Transverse colon (tissue), 4 donors: Measurements from ENCODE around the gene SRMS. TPM values are rescaled to one million over a fixed set of nuclear protein-coding genes. Genes with fewer than 3 reads are reported as not detected.

Source experiments
- DNase-seq: peaks from one replicate; pipeline ENCODE4 v3.0.0-alpha.2; 2019
- H3K27ac ChIP-seq, 4 donors: fragments of 200-600 bp; sonication (generic); 2 replicates each; pipeline ENCODE4 v1.5.1; 2016 to 2018; ENCODE audit warnings: inconsistent platforms in 4 of 4
- H3K27me3 ChIP-seq: fragments of 200-600 bp; sonication (generic); 2 replicates; pipeline ENCODE4 v1.5.1; 2017; ENCODE audit warnings: inconsistent platforms
- H3K36me3 ChIP-seq, 4 donors: fragments of 200-600 bp; sonication (generic); 2 replicates each; pipeline ENCODE4 v1.5.1; 2017 to 2019; ENCODE audit warnings: inconsistent platforms in 4 of 4
- H3K4me1 ChIP-seq, 4 donors: fragments of 200-600 bp; sonication (generic); 2 replicates each; pipeline ENCODE4 v1.5.1; 2017 to 2020; ENCODE audit warnings: inconsistent platforms in 4 of 4
- H3K4me3 ChIP-seq, 4 donors: fragments of 200-600 bp; sonication (generic); 1 replicate in 1 of 4; 2 replicates in 3 of 4; pipeline versions ENCODE4 v1.5.1 to v1.6.1; 2017 to 2019; ENCODE audit warnings: inconsistent platforms in 4 of 4
- H3K9me3 ChIP-seq, 2 donors: fragments of 200-600 bp; sonication (generic); 2 replicates each; pipeline ENCODE4 v1.5.1; 2017 to 2019; ENCODE audit warnings: inconsistent platforms in 2 of 2
- CTCF ChIP-seq, 5 experiments: fragments of 200-600 bp in 3 of 5; fragments of 450-650 bp in 2 of 5; sonication (generic) in 3 of 5; IDR thresholded peaks; 1 replicate in 2 of 5; 2 replicates in 3 of 5; pipeline ENCODE4 v1.5.1; 2016 to 2017; ENCODE audit warnings: antibody characterized with exemption in 5 of 5, inconsistent platforms in 3 of 5, mild to moderate bottlenecking in 2 of 5, moderate library complexity in 1 of 5
- EP300 ChIP-seq: sonication (generic); formaldehyde crosslinking; IDR thresholded peaks from one replicate; pipeline ENCODE4 v1.6.1; 2017; ENCODE audit warnings: antibody characterized with exemption, low read depth
- POLR2A ChIP-seq: fragments of 450-650 bp; IDR thresholded peaks from one replicate; pipeline ENCODE4 v1.6.1; 2016; ENCODE audit warnings: antibody characterized with exemption, mild to moderate bottlenecking, moderate library complexity
- POLR2AphosphoS5 ChIP-seq, 3 donors: sonication (generic); formaldehyde crosslinking; IDR thresholded peaks; one replicate each; pipeline ENCODE4 v1.6.1; 2016; ENCODE audit warnings: antibody characterized with exemption in 3 of 3
- WGBS, 2 donors: methylation state at CpG; one replicate each; pipeline ENCODE4 v1.1.5; 2018; ENCODE audit warnings: low coverage in 1 of 2; 5-methylcytosine and 5-hydroxymethylcytosine counted together
- in situ Hi-C, 4 donors: fragments of 200-750 bp; cut with MboI; loops; one replicate each; pipeline versions ENCODE4 v1.15.0 to v1.15.1; 2017; ENCODE audit warnings: low sequenced_read_pairs in 3 of 4, low pct_ligation_motif_present in 1 of 4, low pct_unique_long_range_greater_than_20kb in 1 of 4
- intact Hi-C: fragments of 100-400 bp; cut with DNase I; formaldehyde crosslinking; loops from one replicate; pipeline ENCODE4 v1.15.1; 2023; ENCODE audit warnings: low total_unique reads
- total RNA-seq, 4 donors: library from RNA; depleted of rRNA; stranded (reverse); fragments of >200 nt; gene quantifications; one replicate each; pipeline ENCODE4 v1.1.0, GENCODE V29; 2016

Gene SRMS
- total RNA-seq, 4 donors from 2014 or later = 0.79 TPM; not detected in 3

- in situ Hi-C loops = no loop called here
Measured at GRCh38 chr20:63568986-63569949, 21.7 kb upstream of the SRMS start.

GRCh38 chr20:63568170-63568981 is 20.8 kb upstream of the SRMS start:
- H3K36me3 ChIP-seq = no peaks in the 10 kb centered on the region

More at GRCh38 chr20:63568986-63569949, 21.7 kb upstream of the SRMS start:
- 85% methylated on average over 41 of the region's 46 CpGs; no CpG with 5 or more reads in 1 of the 2 donors for WGBS, 2 donors
- no peak for TF ChIP-seq EP300
- TF ChIP-seq POLR2A = no peak
- TF ChIP-seq POLR2AphosphoS5 (IDR thresholded peaks at IDR 0.05) = no peak
- H3K36me3 ChIP-seq = no peaks in the 10 kb centered on the region
- intact Hi-C loops = no loop called here
- H3K9me3 ChIP-seq = no peaks in the 10 kb centered on the region
- peak; percentile 42 for DNase-seq
- no peak overlapping the region for H3K4me3 ChIP-seq
- no peaks in the 10 kb centered on the region for H3K27me3 ChIP-seq
- H3K27ac ChIP-seq = peak overlapping the region in 2 of 4 donors; percentile 41 to 72
- peaks cover 6 to 16% (median 12%) of the 10 kb centered on the region in 4 donors for H3K4me1 ChIP-seq

GRCh38 chr20:63567386-63568169 is 20.0 kb upstream of the SRMS start:
- Histone ChIP-seq H3K4me1 (peaks cover 0 to 4% (median 0%) of the 10 kb centered on the region in 4 donors), H3K27me3 (no peaks in the 10 kb centered on the region), H3K27ac (peak overlapping the region; percentile 14 to 72 (median 33)), H3K4me3 (no peak overlapping the region), H3K9me3 (no peaks in the 10 kb centered on the region), H3K36me3 (peaks cover 0 to under 1% (median 0%) of the 10 kb centered on the region in 4 donors)
- TF ChIP-seq EP300 = no peak
- TF ChIP-seq POLR2AphosphoS5 (IDR thresholded peaks at IDR 0.05) = no peak
- TF ChIP-seq CTCF (IDR thresholded peaks at IDR 0.05) = no peak
- TF ChIP-seq POLR2A = no peak
- peak; percentile 75 for DNase-seq
- in situ Hi-C loops (no loop called here), intact Hi-C loops (no loop called here)
- WGBS, 2 donors = 61% methylated on average over 29 of the region's 37 CpGs; no CpG with 5 or more reads in 1 of the 2 donors

More at GRCh38 chr20:63568170-63568981, 20.8 kb upstream of the SRMS start:
- H3K27me3 ChIP-seq = no peaks in the 10 kb centered on the region
- H3K9me3 ChIP-seq = no peaks in the 10 kb centered on the region
- H3K27ac ChIP-seq = peak overlapping the region; percentile 14 to 72 (median 33)
- no peak overlapping the region for H3K4me3 ChIP-seq
- DNase-seq = no peak
- no peak for TF ChIP-seq EP300
- no peak for TF ChIP-seq CTCF (IDR thresholded peaks at IDR 0.05)
- TF ChIP-seq POLR2AphosphoS5 (IDR thresholded peaks at IDR 0.05) = no peak
- no peak for TF ChIP-seq POLR2A
- intact Hi-C loops (no loop called here), in situ Hi-C loops (no loop called here)
- WGBS, 2 donors = 67% methylated on average over 37 of the region's 43 CpGs; no CpG with 5 or more reads in 1 of the 2 donors
- peaks cover 3 to 12% (median 7%) of the 10 kb centered on the region in 4 donors for H3K4me1 ChIP-seq

GRCh38 chr20:63567136-63567385 is 19.5 kb upstream of the SRMS start:
- no peak for DNase-seq

More at GRCh38 chr20:63567136-63567385, 19.5 kb upstream of the SRMS start:
- intact Hi-C loops (no loop called here), in situ Hi-C loops (no loop called here)
- no peak overlapping the region for H3K4me3 ChIP-seq
- TF ChIP-seq EP300 (no peak), POLR2AphosphoS5 (IDR thresholded peaks at IDR 0.05) (no peak), POLR2A (no peak), CTCF (IDR thresholded peaks at IDR 0.05) (no peak)
- no peaks in the 10 kb centered on the region for H3K9me3 ChIP-seq
- WGBS, 2 donors = 86% methylated on average over 22 of the region's 22 CpGs; no CpG with 5 or more reads in 1 of the 2 donors
- peaks cover 0 to 4% (median 0%) of the 10 kb centered on the region in 4 donors for H3K4me1 ChIP-seq
- H3K36me3 ChIP-seq = peaks cover 0 to 5% (median 2%) of the 10 kb centered on the region in 4 donors
- H3K27ac ChIP-seq = peak overlapping the region in 1 of 4 donors; percentile 72
- H3K27me3 ChIP-seq = no peaks in the 10 kb centered on the region
